H9 (cell line): ENCODE results near the gene SLC7A14. TPM values are rescaled to one million over a fixed set of nuclear protein-coding genes. Genes with fewer than 3 reads are reported as not detected.
"Not testable (repeated sequence)": the region's sequence is repeated elsewhere in the genome, so short reads cannot be mapped to it uniquely, and the experiment has no call there.

Source experiments
- DNase-seq: peaks from one replicate; pipeline ENCODE4 v3.0.0-alpha.2; 2017
- H2AFZ ChIP-seq: one replicate; pipeline ENCODE4 v1.6.1; 2013; ENCODE audit warnings: mild to moderate bottlenecking, low read length, control low read depth, moderate library complexity
- H2AK5ac ChIP-seq: 2 replicates; pipeline ENCODE4 v1.6.1; 2013; ENCODE audit warnings: low read length, control low read depth, mixed read lengths; ENCODE audit not compliant: insufficient read length
- H2BK120ac ChIP-seq: one replicate; pipeline ENCODE4 v1.6.1; 2013; ENCODE audit warnings: low read depth, mild to moderate bottlenecking, low read length, control low read depth, inconsistent platforms; ENCODE audit not compliant: poor library complexity, severe bottlenecking
- H2BK12ac ChIP-seq: 2 replicates; pipeline ENCODE4 v1.6.1; 2013; ENCODE audit warnings: low read length, control low read depth, mixed read lengths, low read depth; ENCODE audit not compliant: insufficient read length
- H2BK15ac ChIP-seq: 2 replicates; pipeline ENCODE4 v1.6.1; 2013; ENCODE audit warnings: low read depth, low read length, control low read depth
- H2BK20ac ChIP-seq: one replicate; pipeline ENCODE4 v1.6.1; 2013; ENCODE audit warnings: low read depth, mild to moderate bottlenecking, low read length, control low read depth, inconsistent platforms; ENCODE audit not compliant: poor library complexity, severe bottlenecking
- H2BK5ac ChIP-seq: 2 replicates; pipeline ENCODE4 v1.6.1; 2013; ENCODE audit warnings: low read length, control low read depth, mixed read lengths; ENCODE audit not compliant: insufficient read length
- H3K14ac ChIP-seq: 2 replicates; pipeline ENCODE4 v1.6.1; 2013; ENCODE audit warnings: low read length, control low read depth; ENCODE audit not compliant: insufficient read depth
- H3K18ac ChIP-seq: 2 replicates; pipeline ENCODE4 v1.6.1; 2013; ENCODE audit warnings: low read depth, mild to moderate bottlenecking, mixed read lengths, low read length, control low read depth; ENCODE audit not compliant: insufficient read length
- H3K23ac ChIP-seq: 2 replicates; pipeline ENCODE4 v1.6.1; 2013; ENCODE audit warnings: low read length, control low read depth, mixed read lengths, low read depth; ENCODE audit not compliant: insufficient read length
- H3K23me2 ChIP-seq: 2 replicates; pipeline ENCODE4 v1.6.1; 2013; ENCODE audit warnings: low read depth, mild to moderate bottlenecking, mixed read lengths, low read length, control low read depth; ENCODE audit not compliant: insufficient read length, poor library complexity, severe bottlenecking
- H3K27ac ChIP-seq: 2 replicates; pipeline ENCODE4 v1.5.1; 2013; ENCODE audit warnings: low read length, control low read depth, mixed read lengths, low read depth; ENCODE audit not compliant: insufficient read length
- H3K27me3 ChIP-seq: 2 replicates; pipeline ENCODE4 v1.6.1; 2013; ENCODE audit warnings: low read length, control low read depth, inconsistent platforms; ENCODE audit not compliant: insufficient read depth
- H3K4ac ChIP-seq: 2 replicates; pipeline ENCODE4 v1.6.1; 2013; ENCODE audit warnings: low read depth, mild to moderate bottlenecking, control low read depth, inconsistent platforms, low read length, moderate library complexity
- H3K4me1 ChIP-seq: 2 replicates; pipeline ENCODE4 v1.6.1; 2013; ENCODE audit warnings: low read length, control low read depth, inconsistent platforms; ENCODE audit not compliant: insufficient read depth
- H3K4me2 ChIP-seq: 2 replicates; pipeline ENCODE4 v1.6.1; 2013; ENCODE audit warnings: low read length, control low read depth, mixed read lengths; ENCODE audit not compliant: insufficient read length, insufficient read depth
- H3K56ac ChIP-seq: 2 replicates; pipeline ENCODE4 v1.6.1; 2013; ENCODE audit warnings: low read depth, mild to moderate bottlenecking, mixed read lengths, low read length, control low read depth; ENCODE audit not compliant: insufficient read length
- H3K79me1 ChIP-seq: 2 replicates; pipeline ENCODE4 v1.6.1; 2013; ENCODE audit warnings: low read depth, mild to moderate bottlenecking, moderate library complexity, low read length, control low read depth, inconsistent platforms; ENCODE audit not compliant: insufficient read depth, poor library complexity, severe bottlenecking
- H3K79me2 ChIP-seq: 2 replicates; pipeline ENCODE4 v1.6.1; 2013; ENCODE audit warnings: low read length, control low read depth, inconsistent platforms; ENCODE audit not compliant: insufficient read depth
- H3K9ac ChIP-seq: 2 replicates; pipeline ENCODE4 v1.6.1; 2013; ENCODE audit warnings: low read length, control low read depth, mixed read lengths; ENCODE audit not compliant: insufficient read length; ENCODE audit errors: extremely low read depth
- H3K9me3 ChIP-seq: one replicate; pipeline ENCODE4 v1.6.1; 2013; ENCODE audit warnings: low read depth, low read length, inconsistent platforms; ENCODE audit not compliant: control insufficient read depth
- H3T11ph ChIP-seq: one replicate; pipeline ENCODE4 v1.6.1; 2013; ENCODE audit warnings: mild to moderate bottlenecking, low read length, control low read depth, inconsistent platforms
- H4K20me1 ChIP-seq: one replicate; pipeline ENCODE4 v1.6.1; 2013; ENCODE audit not compliant: control insufficient read depth, insufficient read length, insufficient read depth
- H4K5ac ChIP-seq: 2 replicates; pipeline ENCODE4 v1.6.1; 2013; ENCODE audit warnings: low read depth, mild to moderate bottlenecking, mixed read lengths, low read length, control low read depth; ENCODE audit not compliant: insufficient read length
- H4K8ac ChIP-seq: replicated peaks from 2 replicates; pipeline ENCODE4 v1.6.1; 2013; ENCODE audit warnings: low read length, control low read depth, mixed read lengths, low read depth; ENCODE audit not compliant: insufficient read length
- H4K91ac ChIP-seq: 2 replicates; pipeline ENCODE4 v1.6.1; 2013; ENCODE audit warnings: low read depth, mild to moderate bottlenecking, moderate library complexity, mixed read lengths, low read length, control low read depth; ENCODE audit not compliant: insufficient read length
- H3K27ac Mint-ChIP-seq, 3 experiments: 2 replicates in 2 of 3; 3 replicates in 1 of 3; pipeline ENCODE4 v1.8.0; 2020 to 2021; ENCODE audit warnings: mixed read lengths in 3 of 3, mild to moderate bottlenecking in 1 of 3, moderate library complexity in 1 of 3
- H3K27me3 Mint-ChIP-seq: 2 replicates; pipeline ENCODE4 v1.8.0; 2021; ENCODE audit warnings: low read depth, mild to moderate bottlenecking, moderate library complexity, mixed read lengths
- H3K36me3 Mint-ChIP-seq, 3 experiments: 2 replicates in 2 of 3; 3 replicates in 1 of 3; pipeline ENCODE4 v1.8.0; 2020 to 2021; ENCODE audit warnings: low read depth in 3 of 3, mixed read lengths in 3 of 3; ENCODE audit not compliant: insufficient read depth in 1 of 3
- H3K4me1 Mint-ChIP-seq, 2 experiments: 2 replicates each; pipeline ENCODE4 v1.8.0; 2020; ENCODE audit warnings: mixed read lengths in 2 of 2
- H3K4me3 Mint-ChIP-seq, 2 experiments: 2 replicates in 1 of 2; 3 replicates in 1 of 2; pipeline ENCODE4 v1.8.0; 2020 to 2021; ENCODE audit warnings: mild to moderate bottlenecking in 2 of 2, mixed read lengths in 2 of 2, moderate library complexity in 1 of 2
- H3K9me3 Mint-ChIP-seq, 2 experiments: 2 replicates in 1 of 2; 3 replicates in 1 of 2; pipeline ENCODE4 v1.8.0; 2020; ENCODE audit warnings: mild to moderate bottlenecking in 2 of 2, mixed read lengths in 2 of 2, moderate library complexity in 1 of 2
- CTCF ChIP-seq: fragments of 200-600 bp; sonication (generic); conservative IDR thresholded peaks from 3 replicates; pipeline ENCODE4 v1.8.0; 2021; ENCODE audit warnings: antibody characterized with exemption, mild to moderate bottlenecking
- WGBS: extraction: QIAGEN DNeasy Blood & Tissue Kit; methylation state at CpG from one replicate; pipeline ENCODE4 v1.1.7; 2013; ENCODE audit warnings: missing lambda C conversion rate, low lambda C conversion rate, mixed read lengths; ENCODE audit not compliant: insufficient read length; ENCODE audit errors: extremely low coverage; 5-methylcytosine and 5-hydroxymethylcytosine counted together
- total RNA-seq: library from RNA; stranded (reverse); gene quantifications from 2 replicates; pipeline ENCODE4 v1.2.1, GENCODE V29; 2021

Gene SLC7A14
- total RNA-seq, 1 experiment from 2014 or later = 0.42 TPM

DNA sequence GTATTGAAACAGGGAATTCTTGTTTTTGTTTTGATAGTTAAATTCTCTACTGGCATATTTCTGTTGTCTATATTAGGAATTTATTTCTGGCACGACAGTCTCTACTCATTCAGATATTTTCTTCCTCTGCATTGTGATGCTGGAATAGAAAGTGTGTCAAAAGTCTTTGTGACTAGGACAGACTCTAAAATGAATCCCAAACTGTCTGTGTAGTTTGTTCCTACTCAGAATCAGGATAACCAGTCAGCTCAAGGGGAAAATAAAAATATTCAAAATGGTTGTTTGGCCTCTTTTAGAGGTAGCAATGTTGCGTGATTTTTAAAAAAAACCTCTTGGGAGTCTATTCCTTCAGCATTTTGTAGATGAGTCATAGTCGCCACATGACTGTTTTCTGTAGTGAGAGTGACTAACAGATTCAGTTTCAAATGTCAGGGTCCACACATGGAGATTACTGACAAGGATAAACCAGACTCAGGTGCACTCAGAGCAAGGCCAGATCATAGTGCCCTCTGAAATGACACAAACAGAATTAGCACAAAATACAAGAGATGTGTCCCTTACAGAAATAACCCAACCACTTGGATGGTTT, 13.1 kb downstream of the SLC7A14 start:
- no peak overlapping the region for H3K9ac ChIP-seq
- no peak for TF ChIP-seq CTCF
- H3K9me3 ChIP-seq = no peaks in the 10 kb centered on the region
- no peaks in the 10 kb centered on the region for H3K4me1 ChIP-seq
- no CpG with 5 or more reads among the region's 3 CpGs for WGBS
- no peaks in the 10 kb centered on the region for H3K27me3 ChIP-seq
- no peak overlapping the region for H2BK20ac ChIP-seq
- H3T11ph ChIP-seq = no peak overlapping the region
- no peak overlapping the region for H4K91ac ChIP-seq
- no peaks in the 10 kb centered on the region for H3K79me1 ChIP-seq
- H4K8ac ChIP-seq = no peak overlapping the region
- Mint-ChIP-seq H3K4me3 (no peak overlapping the region), H3K36me3 (0 out of 7 replicates have a peak, but pooled peaks cover 0 to 2% (median 0%) of the 10 kb centered on the region in 3 experiments), H3K4me1 (peaks cover 0 to 3% of the 10 kb centered on the region in 2 experiments; a peak in 1 of 4 replicates), H3K27ac (no peak overlapping the region), H3K27me3 (no peaks in the 10 kb centered on the region; the same call in 1 of the 2 replicates), H3K9me3 (peaks cover 0 to 2% of the 10 kb centered on the region in 2 experiments; a peak in 2 of 5 replicates)
- H2BK5ac ChIP-seq = no peak overlapping the region
- no peak overlapping the region for H2AFZ ChIP-seq
- H3K79me2 ChIP-seq = no peaks in the 10 kb centered on the region
- H4K5ac ChIP-seq = no peak overlapping the region
- no peak overlapping the region for H3K56ac ChIP-seq
- H2AK5ac ChIP-seq = no peak overlapping the region
- H2BK15ac ChIP-seq = no peak overlapping the region
- H3K18ac ChIP-seq = no peak overlapping the region
- no peak overlapping the region for H3K4ac ChIP-seq
- no peak overlapping the region for H2BK12ac ChIP-seq
- no peak overlapping the region for H3K27ac ChIP-seq
- H4K20me1 ChIP-seq = no peaks in the 10 kb centered on the region
- no peak overlapping the region for H2BK120ac ChIP-seq
- H3K14ac ChIP-seq = no peak overlapping the region
- no peak overlapping the region for H3K23ac ChIP-seq
- no peak overlapping the region for H3K4me2 ChIP-seq
- no peak for DNase-seq
- H3K23me2 ChIP-seq = no peaks in the 10 kb centered on the region

DNA sequence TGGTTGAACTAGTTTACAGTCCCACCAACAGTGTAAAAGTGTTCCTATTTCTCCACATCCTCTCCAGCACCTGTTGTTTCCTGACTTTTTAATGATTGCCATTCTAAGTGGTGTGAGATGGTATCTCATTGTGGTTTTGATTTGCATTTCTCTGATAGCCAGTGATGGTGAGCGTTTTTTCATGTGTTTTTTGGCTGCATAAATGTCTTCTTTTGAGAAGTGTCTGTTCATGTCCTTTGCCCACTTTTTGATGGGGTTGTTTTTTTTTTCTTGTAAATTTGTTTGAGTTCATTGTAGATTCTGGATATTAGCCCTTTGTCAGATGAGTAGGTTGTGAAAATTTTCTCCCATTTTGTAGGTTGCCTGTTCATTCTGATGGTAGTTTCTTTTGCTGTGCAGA, 18.3 kb downstream of the SLC7A14 start:
- H4K20me1 ChIP-seq, H3K27ac Mint-ChIP-seq, H3K27ac ChIP-seq, H2AK5ac ChIP-seq, H3K4me3 Mint-ChIP-seq, H3K79me1 ChIP-seq, H3K9ac ChIP-seq, H3K27me3 ChIP-seq, H3K9me3 Mint-ChIP-seq, H3K23me2 ChIP-seq, H3T11ph ChIP-seq, H2BK5ac ChIP-seq, H3K18ac ChIP-seq, H3K56ac ChIP-seq, H3K4me2 ChIP-seq, H4K5ac ChIP-seq, H2BK15ac ChIP-seq, H4K91ac ChIP-seq, H3K9me3 ChIP-seq, H3K4ac ChIP-seq, H3K4me1 Mint-ChIP-seq, H2BK120ac ChIP-seq, H3K14ac ChIP-seq, DNase-seq, H2BK20ac ChIP-seq, H3K27me3 Mint-ChIP-seq, H4K8ac ChIP-seq, H2BK12ac ChIP-seq, H3K4me1 ChIP-seq, H2AFZ ChIP-seq, H3K36me3 Mint-ChIP-seq, H3K23ac ChIP-seq, H3K79me2 ChIP-seq: not testable (repeated sequence)
- no CpG with 5 or more reads among the region's 1 CpG for WGBS
